Esophagus muscularis mucosa (tissue), 3 donors: ENCODE data around the gene MAN2C1.

Experiments
- CTCF ChIP-seq, 3 experiments: fragments of 200-600 bp in 2 of 3; fragments of 450-650 bp in 1 of 3; sonication (generic) in 2 of 3; IDR thresholded peaks; one replicate each; pipeline ENCODE4 v1.5.1; 2017 to 2019; ENCODE audit warnings: antibody characterized with exemption in 3 of 3, mild to moderate bottlenecking in 2 of 3, moderate library complexity in 1 of 3
- POLR2A ChIP-seq: fragments of 450-650 bp; IDR thresholded peaks from one replicate; pipeline ENCODE4 v1.6.1; 2017; ENCODE audit warnings: antibody characterized with exemption, moderate library complexity, mild to moderate bottlenecking, low read depth
- POLR2AphosphoS5 ChIP-seq, 2 donors: sonication (generic); formaldehyde crosslinking; IDR thresholded peaks; one replicate each; pipeline ENCODE4 v1.6.1; 2017; ENCODE audit warnings: antibody characterized with exemption in 2 of 2

GRCh38 chr15:75360856-75361255 is 7.6 kb downstream of the MAN2C1 start:
- TF ChIP-seq POLR2A (no peak), POLR2AphosphoS5 (IDR thresholded peaks at IDR 0.05) (no peak), CTCF (IDR thresholded peaks at IDR 0.05) (no peak)
